Epithelial cell of esophagus (primary cell): ENCODE data around the gene MAPK8.

Experiments
- DNase-seq: peaks from one replicate; pipeline ENCODE4 v3.0.0; 2010; ENCODE audit warnings: low read depth
- H3K4me3 ChIP-seq: 2 replicates; pipeline ENCODE4 v1.5.1; 2011; ENCODE audit warnings: mild to moderate bottlenecking, low read length, control low read depth
- CTCF ChIP-seq: IDR thresholded peaks from 2 replicates; pipeline ENCODE4 v1.5.1; 2011; ENCODE audit warnings: low read depth, mild to moderate bottlenecking, low read length, control low read depth, inconsistent platforms; ENCODE audit not compliant: insufficient read depth; ENCODE audit errors: missing control alignments

The MAPK8 gene

GRCh38 chr10:48332166-48332870 is 25.8 kb downstream of the MAPK8 start:
- H3K4me3 ChIP-seq = no peak overlapping the region
- DNase-seq = peak; percentile 42
- TF ChIP-seq CTCF = peak; percentile 16

GRCh38 chr10:48332871-48333216 is 26.4 kb downstream of the MAPK8 start:
- TF ChIP-seq CTCF = no peak
- DNase-seq = no peak
- H3K4me3 ChIP-seq = no peak overlapping the region

GRCh38 chr10:48333856-48334255 is 27.4 kb downstream of the MAPK8 start:
- TF ChIP-seq CTCF = no peak
- no peak overlapping the region for H3K4me3 ChIP-seq
- peak; percentile 75 for DNase-seq

- DNase-seq = no peak
- TF ChIP-seq CTCF = no peak
These were observed 29.3 kb downstream of the MAPK8 start for GRCh38 chr10:48335788-48336187.

GRCh38 chr10:48336978-48337599 is 30.6 kb downstream of the MAPK8 start:
- no peak overlapping the region for H3K4me3 ChIP-seq
- TF ChIP-seq CTCF = no peak
- DNase-seq = no peak

More at GRCh38 chr10:48335788-48336187, 29.3 kb downstream of the MAPK8 start:
- H3K4me3 ChIP-seq = no peak overlapping the region

- no peak overlapping the region for H3K4me3 ChIP-seq
- no peak for DNase-seq
- no peak for TF ChIP-seq CTCF
These were observed 34.3 kb downstream of the MAPK8 start for GRCh38 chr10:48340734-48341133.

- no peak for DNase-seq
- no peak for TF ChIP-seq CTCF
- no peak overlapping the region for H3K4me3 ChIP-seq
These were observed 36.6 kb downstream of the MAPK8 start for GRCh38 chr10:48343106-48343505.
